ENCODE data around the gene CCDC174. TPM values are rescaled to one million over a fixed set of nuclear protein-coding genes. Genes with fewer than 3 reads are reported as not detected.

The CCDC174 gene
- total and polyA plus RNA-seq, 2 of the 4 experiments (the other 2 are of a cell fraction), result 5.9 to 9.6 TPM

DNA sequence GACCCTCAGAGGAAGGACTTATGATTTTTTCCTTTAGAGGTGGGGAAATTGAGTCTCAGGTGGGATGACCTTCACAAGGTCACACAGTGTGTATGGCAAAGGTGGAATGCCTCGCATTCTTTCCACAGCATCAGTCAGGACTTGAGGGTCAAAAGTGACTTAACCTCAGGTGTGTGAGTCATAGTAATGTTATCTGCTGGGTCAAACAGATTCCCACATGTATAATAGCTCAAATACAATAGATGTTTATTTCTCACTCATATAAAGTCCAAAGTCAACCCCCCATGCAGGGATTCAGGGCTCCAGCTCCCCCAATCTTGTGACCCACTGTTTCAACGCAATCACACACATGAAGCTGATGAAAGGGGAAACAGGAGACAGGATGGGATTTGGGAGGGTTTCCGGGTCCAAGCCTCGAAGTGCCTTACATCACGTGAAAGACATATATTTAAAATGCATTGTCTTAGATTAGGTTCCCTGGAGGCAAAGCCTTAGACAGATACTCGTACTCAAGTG lies 34.0 kb upstream of the CCDC174 start:
- Histone ChIP-seq H3K9ac (ENCODE audit: low read depth, low read length) (no peak overlapping the region), H4K20me1 (ENCODE audit: insufficient read depth, low read length) (no peaks in the 10 kb centered on the region), H3K14ac (replicated peaks; ENCODE audit: low read depth, low read length) (no peak overlapping the region), H2BK120ac (ENCODE audit: low read depth, low read length) (no peak overlapping the region), H3K79me1 (ENCODE audit: low read depth in 1 of 2, low read length in 2 of 2) (no peaks in the 10 kb centered on the region), H3K27ac (ENCODE audit: insufficient read depth, low read length) (no peak overlapping the region), H3K36me3 (ENCODE audit: control insufficient read depth, insufficient read depth, low read length) (no peaks in the 10 kb centered on the region), H4K91ac (ENCODE audit: insufficient read depth, low read depth, low read length) (no peak overlapping the region), H3K4ac (ENCODE audit: low read depth, low read length) (no peak overlapping the region), H3K18ac (ENCODE audit: low read depth, low read length) (no peak overlapping the region), H3K9me3 (ENCODE audit: control insufficient read depth, insufficient read depth, low read length) (no peaks in the 10 kb centered on the region), H2AFZ (replicated peaks; ENCODE audit: low read length, poor library complexity) (no peak overlapping the region), H3K4me3 (ENCODE audit: insufficient read depth, low read depth, low read length) (no peak overlapping the region), H3K9me1 (ENCODE audit: insufficient read depth, low read length) (no peaks in the 10 kb centered on the region), H3K56ac (ENCODE audit: extremely low read depth, insufficient read depth, low read length) (no peak overlapping the region), H2AK9ac (replicated peaks; ENCODE audit: low read depth, low read length, poor library complexity) (no peak overlapping the region), H4K5ac (ENCODE audit: low read depth, low read length) (no peak overlapping the region), H2AK5ac (ENCODE audit: low read depth, low read length) (no peak overlapping the region), H3K4me2 (ENCODE audit: low read depth, low read length) (no peak overlapping the region), H3K23ac (ENCODE audit: low read depth, low read length) (no peak overlapping the region), H2BK15ac (ENCODE audit: low read depth, low read length) (no peak overlapping the region), H4K8ac (ENCODE audit: low read depth in 2 of 2, low read length in 2 of 2) (no peak overlapping the region), H3K27me3 (ENCODE audit: control insufficient read depth, insufficient read depth, low read length) (peaks cover 9% of the 10 kb centered on the region), H2BK20ac (ENCODE audit: low read depth, low read length) (no peak overlapping the region), H2BK5ac (ENCODE audit: low read depth, low read length, poor library complexity, severe bottlenecking) (no peak overlapping the region), H3K4me1 (ENCODE audit: control insufficient read depth, insufficient read depth, low read length) (no peaks in the 10 kb centered on the region)
- DNase-seq, result no peak
- no peak for TF ChIP-seq RFX5 (IDR thresholded peaks at IDR 0.05; ENCODE audit: low read depth, low read length)
- TF ChIP-seq NFE2L2 (IDR thresholded peaks at IDR 0.05; ENCODE audit: low read depth, low read length), result no peak
- TF ChIP-seq, protein P1, sequence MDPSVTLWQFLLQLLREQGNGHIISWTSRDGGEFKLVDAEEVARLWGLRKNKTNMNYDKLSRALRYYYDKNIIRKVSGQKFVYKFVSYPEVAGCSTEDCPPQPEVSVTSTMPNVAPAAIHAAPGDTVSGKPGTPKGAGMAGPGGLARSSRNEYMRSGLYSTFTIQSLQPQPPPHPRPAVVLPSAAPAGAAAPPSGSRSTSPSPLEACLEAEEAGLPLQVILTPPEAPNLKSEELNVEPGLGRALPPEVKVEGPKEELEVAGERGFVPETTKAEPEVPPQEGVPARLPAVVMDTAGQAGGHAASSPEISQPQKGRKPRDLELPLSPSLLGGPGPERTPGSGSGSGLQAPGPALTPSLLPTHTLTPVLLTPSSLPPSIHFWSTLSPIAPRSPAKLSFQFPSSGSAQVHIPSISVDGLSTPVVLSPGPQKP (IDR thresholded peaks at IDR 0.05; ENCODE audit: borderline replicate concordance, low read depth, low read length), result no peak
- no peak for TF ChIP-seq BHLHE40 (IDR thresholded peaks at IDR 0.05; ENCODE audit: low read depth, low read length)
- no peak for TF ChIP-seq FOS (IDR thresholded peaks at IDR 0.05; ENCODE audit: low read depth, low read length)
- TF ChIP-seq CHD1 (IDR thresholded peaks at IDR 0.05; ENCODE audit: low read depth, low read length), result no peak
- ChIA-PET CTCF (no interaction called here), POLR2A (ENCODE audit: unreplicated experiment) (no interaction called here)
- no TSS peak for BruUV-seq (replicated peaks)
- intact Hi-C loops (cut with micrococcal nuclease), result no loop called here
- in situ Hi-C loops (cut with MboI; ENCODE audit: low sequenced_read_pairs), result no loop called here
- 80% methylated on average over 1 of the region's 6 CpGs; no CpG with 5 or more reads in 1 of the 2 experiments for WGBS, 2 experiments (ENCODE audit: extremely low coverage in 2 of 2, insufficient read length in 1 of 2)
- ATAC-seq (ENCODE audit: low read depth), result no peak
- dilution Hi-C loops (cut with HindIII; ENCODE audit: low sequenced_read_pairs, unreplicated experiment), result no loop called here

All from IMR-90 (cell line).